Measurements from ENCODE around the gene HLA-DQA1. TPM values are rescaled to one million over a fixed set of nuclear protein-coding genes. Genes with fewer than 3 reads are reported as not detected.

The HLA-DQA1 gene
- polyA plus RNA-seq, 1 experiment: not detected

GRCh38 chr6:32613475-32613874 lies 23.7 kb upstream of the HLA-DQA1 start:
- TF ChIP-seq CTCF (IDR thresholded peaks at IDR 0.05; ENCODE audit: low read depth, low read length): no peak
- ChIA-PET POLR2A (no interaction called here), CTCF (no interaction called here)
- H3K4me3 ChIP-seq (ENCODE audit: low read depth, low read length): no peak overlapping the region
- H3K27ac ChIP-seq (ENCODE audit: low read depth, low read length): no peak overlapping the region
- no peaks in the 10 kb centered on the region for H3K9me3 ChIP-seq (ENCODE audit: control insufficient read depth, insufficient read depth, low read length)
- no peak for DNase-seq (ENCODE audit: low read depth, low spot score)
- no peaks in the 10 kb centered on the region for H3K27me3 ChIP-seq (ENCODE audit: control insufficient read depth, insufficient read depth, low read length)

- DNase-seq (ENCODE audit: low read depth, low spot score): no peak
- Histone ChIP-seq H3K27me3 (ENCODE audit: control insufficient read depth, insufficient read depth, low read length) (no peaks in the 10 kb centered on the region), H3K9me3 (ENCODE audit: control insufficient read depth, insufficient read depth, low read length) (no peaks in the 10 kb centered on the region), H3K27ac (ENCODE audit: low read depth, low read length) (no peak overlapping the region), H3K4me3 (ENCODE audit: low read depth, low read length) (no peak overlapping the region)
- POLR2A ChIA-PET: no interaction called here
- CTCF ChIA-PET: no interaction called here
- no peak for TF ChIP-seq CTCF (IDR thresholded peaks at IDR 0.05; ENCODE audit: low read depth, low read length)
Observed at GRCh38 chr6:32614366-32615081, 22.7 kb upstream of the HLA-DQA1 start.

- no peak overlapping the region for H3K4me3 ChIP-seq (ENCODE audit: low read depth, low read length)
- H3K27ac ChIP-seq (ENCODE audit: low read depth, low read length): no peak overlapping the region
- no peak for DNase-seq (ENCODE audit: low read depth, low spot score)
- ChIA-PET POLR2A (no interaction called here), CTCF (no interaction called here)
- TF ChIP-seq CTCF (IDR thresholded peaks at IDR 0.05; ENCODE audit: low read depth, low read length): no peak
- H3K9me3 ChIP-seq (ENCODE audit: control insufficient read depth, insufficient read depth, low read length): no peaks in the 10 kb centered on the region
- H3K27me3 ChIP-seq (ENCODE audit: control insufficient read depth, insufficient read depth, low read length): no peaks in the 10 kb centered on the region
Observed at GRCh38 chr6:32615885-32616532, 21.2 kb upstream of the HLA-DQA1 start.

- TF ChIP-seq CTCF (IDR thresholded peaks at IDR 0.05; ENCODE audit: low read depth, low read length): no peak
- POLR2A ChIA-PET: no interaction called here
- Histone ChIP-seq H3K9me3 (ENCODE audit: control insufficient read depth, insufficient read depth, low read length) (no peaks in the 10 kb centered on the region), H3K27me3 (ENCODE audit: control insufficient read depth, insufficient read depth, low read length) (no peaks in the 10 kb centered on the region), H3K27ac (ENCODE audit: low read depth, low read length) (no peak overlapping the region), H3K4me3 (ENCODE audit: low read depth, low read length) (no peak overlapping the region)
- no peak for DNase-seq (ENCODE audit: low read depth, low spot score)
- CTCF ChIA-PET: no interaction called here
Observed at GRCh38 chr6:32617751-32618150, 19.5 kb upstream of the HLA-DQA1 start.

- Histone ChIP-seq H3K27ac (ENCODE audit: low read depth, low read length) (no peak overlapping the region), H3K27me3 (ENCODE audit: control insufficient read depth, insufficient read depth, low read length) (no peaks in the 10 kb centered on the region), H3K9me3 (ENCODE audit: control insufficient read depth, insufficient read depth, low read length) (no peaks in the 10 kb centered on the region), H3K4me3 (ENCODE audit: low read depth, low read length) (no peak overlapping the region)
- no peak for TF ChIP-seq CTCF (IDR thresholded peaks at IDR 0.05; ENCODE audit: low read depth, low read length)
- ChIA-PET CTCF (interaction anchor here (1.9 kb wide), 1 partner anchor 246 kb away, joined by 8 read pairs; no protein-coding TSS in a partner anchor), POLR2A (no interaction called here)
- DNase-seq (ENCODE audit: low read depth, low spot score): no peak
Observed at GRCh38 chr6:32621372-32621771, 15.8 kb upstream of the HLA-DQA1 start.
